Kasumi-1 (cell line): ENCODE data around the gene CD177.
A peak's percentile ranks its signal among the peaks of the same experiment; 100 is the strongest.
"Not testable (repeated sequence)": the region's sequence is repeated elsewhere in the genome, so short reads cannot be mapped to it uniquely, and the experiment has no call there.

Experiments used
- DNase-seq, 2 experiments: peaks; one replicate each; lab custom pipeline; 2025; lab: John Stamatoyannopoulos, UW

Gene CD177

DNA sequence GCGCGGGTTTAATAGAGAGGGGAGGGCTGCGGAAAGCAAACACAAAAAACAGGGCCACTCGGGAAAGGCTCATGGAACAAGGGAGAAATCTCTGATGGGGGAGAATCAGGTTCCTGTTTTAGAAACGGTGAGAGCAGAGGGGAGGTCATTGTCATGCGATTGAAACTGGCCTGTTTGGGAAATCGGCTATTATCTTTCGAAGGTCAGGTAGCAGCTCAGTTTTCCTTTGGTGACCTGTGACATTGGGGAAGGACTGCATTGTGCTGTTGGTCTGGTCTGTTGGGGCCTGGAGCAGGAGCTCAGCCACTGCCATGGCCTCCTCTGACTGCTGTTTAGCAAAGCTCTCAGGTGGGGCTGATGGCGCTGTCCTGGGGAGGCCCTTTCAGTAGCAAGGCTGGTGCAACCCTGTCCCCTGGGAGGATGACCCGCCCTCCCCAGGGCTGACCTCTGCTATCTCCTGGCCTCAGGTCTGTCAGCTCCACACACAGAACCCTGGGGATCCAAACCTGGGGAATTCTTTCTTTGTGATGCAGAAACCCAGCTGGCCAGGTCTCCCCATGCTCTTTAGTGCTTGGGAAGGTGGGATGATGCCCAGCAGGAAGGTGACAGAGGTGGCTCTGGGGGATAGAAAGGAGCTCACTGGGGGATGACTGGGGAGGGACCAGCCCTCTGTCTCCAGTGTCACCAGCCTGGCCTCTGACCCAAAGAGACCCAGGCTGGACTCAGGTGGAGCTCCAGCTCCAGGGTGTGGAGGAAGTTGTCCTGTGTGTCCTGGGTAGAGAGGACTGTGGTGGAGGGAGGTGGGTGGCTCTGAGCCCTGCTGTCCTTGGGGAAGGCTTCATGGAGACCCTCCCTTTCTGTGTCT is 21.2 kb upstream of the CD177 start:
- no peak for DNase-seq

DNA sequence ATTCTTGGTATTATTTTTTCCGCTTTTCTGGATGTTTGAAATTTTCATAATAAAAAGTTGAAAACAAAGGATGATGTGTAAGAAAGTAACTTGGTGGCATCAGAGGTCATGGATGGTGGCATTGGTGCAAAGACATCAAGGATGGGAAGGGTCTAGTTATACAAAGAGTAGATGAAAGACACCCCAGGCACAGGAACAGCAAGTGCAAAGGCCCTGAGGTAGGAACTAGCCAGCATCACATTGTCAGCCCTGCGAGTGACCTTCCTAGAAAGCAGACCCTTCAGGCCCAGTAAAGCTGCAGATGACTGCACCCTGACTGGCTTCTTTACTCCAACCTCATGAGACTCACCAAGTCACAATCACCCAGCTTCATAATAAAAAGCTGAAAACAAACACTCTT is 17.0 kb upstream of the CD177 start:
- not testable (repeated sequence) for DNase-seq

DNA sequence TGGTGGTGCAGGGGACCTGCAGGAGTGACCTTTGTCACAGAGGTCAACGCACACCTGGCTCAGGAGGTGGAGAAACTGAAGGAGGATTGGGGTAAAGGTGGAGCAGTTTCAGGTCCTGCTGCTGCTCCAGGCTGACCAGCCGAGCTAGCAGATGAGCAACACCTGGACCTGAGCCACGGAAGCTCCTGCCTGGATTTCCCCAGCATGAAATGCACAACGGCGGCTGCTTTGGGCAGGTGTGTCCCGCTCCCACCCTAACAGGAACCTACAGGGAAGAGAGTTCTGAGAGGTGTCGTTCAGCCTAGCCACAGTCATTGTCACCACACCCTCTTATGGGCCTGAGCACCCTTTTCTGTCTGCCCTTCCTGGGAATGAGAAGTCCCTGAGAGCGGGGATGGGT is 15.7 kb upstream of the CD177 start:
- DNase-seq, result no peak

DNA sequence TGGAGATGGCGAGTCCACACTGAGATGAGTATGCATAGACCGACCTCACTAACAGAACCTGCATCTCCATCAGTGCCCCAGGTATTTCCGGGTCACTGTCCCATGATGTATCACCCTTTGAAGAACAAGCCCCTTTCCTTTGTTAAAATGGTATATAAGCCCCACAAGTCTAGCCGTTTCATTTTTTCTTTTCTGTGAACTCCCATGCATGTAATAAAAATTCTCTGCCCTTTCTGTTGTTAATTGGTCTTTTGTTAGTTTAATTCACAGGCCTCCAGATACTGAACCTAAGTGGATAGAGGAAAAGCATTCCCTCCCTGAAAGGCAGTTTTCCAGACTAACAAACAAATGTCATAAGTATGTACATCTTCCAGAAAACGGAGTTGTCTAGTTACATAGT is 15.0 kb upstream of the CD177 start:
- no peak for DNase-seq

DNA sequence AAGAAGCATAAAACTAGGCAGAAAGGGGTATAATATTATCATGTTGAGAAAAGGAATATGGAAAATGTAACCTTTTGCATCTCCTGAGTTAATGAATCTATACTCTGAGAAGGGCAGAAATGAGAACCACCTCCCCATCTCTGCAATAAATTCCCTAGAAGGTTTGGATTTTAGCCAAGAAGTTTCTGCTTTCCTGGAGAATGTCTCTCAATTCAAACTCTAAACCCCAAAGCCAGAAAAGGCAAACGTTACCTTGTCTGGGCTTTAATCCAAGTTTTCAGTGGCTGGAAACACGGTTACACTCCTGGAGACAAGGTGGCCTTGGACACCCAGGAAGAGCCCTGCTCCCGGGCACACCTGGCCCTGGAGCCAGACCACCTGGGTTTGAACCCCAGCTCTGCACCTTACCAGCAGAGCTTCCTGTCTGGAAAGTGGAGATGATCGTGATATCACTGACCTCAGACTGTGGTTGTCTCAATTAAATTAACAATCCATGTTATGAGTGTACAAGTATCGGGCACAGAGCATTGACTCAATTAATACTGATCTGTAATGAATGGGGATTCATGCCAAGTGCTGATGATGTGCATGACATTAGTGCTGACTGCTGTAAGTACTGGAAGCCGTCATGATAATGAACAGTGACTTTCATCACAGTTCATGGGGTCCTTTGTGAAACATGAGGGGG is 14.1 kb upstream of the CD177 start:
- DNase-seq, result not testable (repeated sequence)

DNA sequence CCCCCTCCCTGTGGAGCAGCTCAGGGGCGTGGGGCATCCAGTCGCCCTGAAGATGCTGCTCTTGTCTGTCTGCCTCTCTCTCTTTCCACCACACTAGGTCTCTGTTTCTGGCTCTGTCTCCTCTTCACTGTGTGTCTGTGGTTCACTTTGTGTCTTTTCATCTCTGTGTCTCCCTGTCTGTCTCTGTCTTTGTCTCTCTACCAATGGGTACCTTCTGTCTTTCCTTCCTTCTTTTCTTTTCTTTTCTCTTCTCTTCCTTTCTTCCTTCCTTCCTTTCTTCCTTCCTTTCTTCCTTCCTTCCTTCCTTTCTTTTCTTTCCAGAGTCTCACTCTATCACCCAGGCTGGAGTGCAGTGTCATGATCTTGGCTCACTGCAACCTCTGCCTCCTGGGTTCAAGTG is 13.4 kb upstream of the CD177 start:
- not testable (repeated sequence) for DNase-seq

DNA sequence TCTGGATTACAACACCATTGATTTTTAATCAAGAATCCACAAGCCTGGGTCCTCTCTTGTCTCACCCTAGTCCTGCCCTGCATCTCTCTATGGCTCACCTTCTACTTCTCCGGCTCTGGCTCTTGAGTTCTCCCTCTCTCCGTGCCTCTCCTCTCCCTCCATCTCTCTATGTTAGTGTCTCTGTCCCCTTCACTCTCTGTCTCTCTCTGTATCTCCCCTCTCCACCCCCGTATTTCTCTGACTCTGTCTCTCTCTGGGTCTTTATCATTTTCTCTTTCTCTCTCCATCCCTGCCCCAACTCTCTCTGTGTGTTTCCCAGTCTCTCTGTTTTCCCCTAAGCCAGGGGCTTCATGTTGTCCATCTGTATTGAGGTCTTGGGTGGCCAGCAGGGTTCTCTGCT is 12.4 kb upstream of the CD177 start:
- DNase-seq, result not testable (repeated sequence)

DNA sequence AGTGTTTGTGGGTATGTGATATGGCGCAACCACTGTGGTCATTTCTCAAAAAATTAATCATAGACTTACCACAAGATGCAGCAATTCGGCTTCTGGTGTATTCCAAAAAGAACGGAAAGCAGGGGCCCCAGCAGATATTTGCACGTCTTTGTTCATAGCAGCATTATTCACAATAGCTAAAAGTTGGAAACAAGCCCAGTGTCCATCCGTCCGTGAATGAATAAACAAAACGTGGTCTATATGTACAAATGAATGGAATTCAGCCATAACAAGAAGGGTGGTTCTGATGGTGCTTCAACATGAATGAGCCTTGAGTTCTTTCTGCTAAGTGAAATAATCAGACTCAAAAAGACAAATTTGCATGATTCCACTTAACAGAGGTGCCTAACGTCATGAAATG is 11.4 kb upstream of the CD177 start:
- not testable (repeated sequence) for DNase-seq

DNA sequence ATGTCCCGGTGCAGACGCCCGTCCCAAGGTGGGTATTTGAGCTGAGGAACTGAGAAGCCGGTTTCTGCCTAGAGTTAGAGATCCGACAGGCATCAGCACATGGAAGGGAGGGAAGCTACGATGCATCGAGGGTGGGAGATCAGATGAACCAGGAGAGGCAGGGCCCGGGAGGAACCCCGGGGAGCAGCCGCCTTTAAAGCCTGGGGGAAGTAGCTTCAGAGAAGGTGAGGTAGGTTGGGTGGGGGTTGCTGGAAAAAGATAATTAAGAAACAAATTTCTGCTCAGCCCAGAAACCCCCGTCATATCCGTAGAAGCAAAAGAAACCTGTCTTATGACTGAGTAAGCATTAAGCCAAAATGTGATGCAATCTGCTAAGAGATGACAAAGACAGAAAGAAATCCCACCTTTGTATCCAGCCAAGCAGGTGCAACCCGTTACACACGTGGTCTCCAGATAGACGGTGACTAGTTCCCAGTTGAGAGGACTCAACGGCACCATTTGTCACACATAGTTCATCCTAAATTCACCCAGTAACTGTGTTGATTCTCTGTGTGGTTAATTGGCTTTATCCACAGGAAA is 9.1 kb upstream of the CD177 start:
- DNase-seq, result not testable (repeated sequence)

DNA sequence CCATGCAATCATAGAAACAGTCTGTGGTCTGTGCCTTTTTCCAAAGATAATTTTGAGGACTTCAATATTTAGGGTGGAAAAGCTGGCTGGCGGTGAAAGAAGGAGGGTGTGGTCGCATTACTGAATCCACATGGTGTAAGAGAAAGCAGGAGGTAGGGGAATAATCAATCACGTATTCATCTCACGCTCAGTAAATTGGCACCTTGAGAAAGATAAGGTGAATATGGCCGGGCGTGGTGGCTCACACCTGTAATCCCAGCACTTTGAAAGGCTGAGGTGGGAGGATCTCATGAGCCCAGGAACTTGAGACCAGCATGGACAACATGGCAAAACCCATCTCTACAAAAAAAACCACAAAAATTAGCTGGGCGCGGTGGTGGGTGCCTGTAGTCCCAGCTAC is 3.7 kb upstream of the CD177 start:
- DNase-seq, result not testable (repeated sequence)

DNA sequence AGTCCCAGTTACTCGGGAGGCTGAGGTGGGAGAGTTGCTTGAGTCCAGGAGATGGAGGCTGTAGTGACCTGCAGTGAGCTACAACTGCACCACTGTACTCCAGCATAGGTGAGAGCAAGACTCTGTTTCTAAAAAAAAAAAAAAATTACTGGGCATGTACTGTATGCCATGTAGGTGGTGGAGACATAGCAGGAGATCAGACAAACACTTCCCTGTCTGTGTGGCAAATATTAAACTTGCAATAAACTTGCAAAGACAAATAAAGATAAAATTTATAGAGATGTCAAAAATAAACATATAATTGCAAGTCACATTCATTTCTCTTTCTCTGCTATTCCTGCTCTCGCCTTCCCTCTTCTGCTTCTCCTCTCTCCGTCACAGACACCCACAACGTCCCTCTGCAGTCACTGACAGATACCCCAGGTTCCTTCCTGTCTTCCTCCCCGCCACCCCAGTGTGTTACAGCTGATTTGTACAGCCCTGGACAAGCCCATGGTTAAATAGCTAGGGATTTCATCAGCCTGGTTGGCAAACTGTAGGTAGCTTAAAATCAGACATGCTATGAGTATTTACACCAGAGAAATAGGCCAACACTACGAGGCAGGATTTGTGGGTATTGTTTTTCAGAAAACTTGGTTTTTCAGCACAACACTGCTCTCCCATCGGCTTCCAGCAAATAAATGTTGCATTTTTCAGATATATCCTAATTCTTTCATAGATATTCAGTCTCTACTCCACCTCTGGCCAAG is 1.3 kb upstream of the CD177 start:
- peak in 1 of 2 experiments; percentile 6 for DNase-seq

DNA sequence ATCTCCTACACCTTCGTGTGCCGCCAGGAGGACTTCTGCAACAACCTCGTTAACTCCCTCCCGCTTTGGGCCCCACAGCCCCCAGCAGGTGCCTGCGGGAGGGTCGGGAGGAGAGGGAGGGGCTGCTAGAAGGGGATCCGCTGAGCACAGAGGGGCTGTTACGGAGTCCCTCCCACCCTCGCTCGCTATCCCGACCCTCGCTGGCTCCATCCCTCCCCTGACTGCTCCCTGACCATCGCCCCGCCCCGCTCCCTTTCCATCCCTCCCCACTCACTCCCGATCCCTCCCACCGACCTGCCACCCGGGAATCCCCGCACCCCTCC is 780 bp downstream of the CD177 start:
- no peak for DNase-seq

DNA sequence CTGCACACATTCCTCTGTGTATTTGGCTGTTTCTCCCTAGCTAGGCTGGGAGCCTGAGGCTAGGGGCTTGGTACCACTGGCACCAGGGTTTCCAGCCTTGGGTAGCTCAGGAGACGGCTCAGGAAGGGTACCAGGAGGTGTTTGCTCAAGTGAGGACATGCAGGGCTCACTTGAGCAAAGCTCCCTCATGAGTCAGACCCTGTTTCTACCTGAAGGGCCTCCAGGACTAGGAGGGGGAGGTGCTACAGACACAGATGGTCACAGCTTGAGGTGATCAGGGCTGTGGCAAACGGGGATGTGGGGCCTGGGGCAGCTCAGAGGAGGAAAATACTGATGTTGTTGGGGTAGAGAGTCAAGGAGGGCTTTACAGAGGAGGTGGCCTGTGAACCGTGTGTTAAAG is 3.3 kb downstream of the CD177 start:
- DNase-seq, result not testable (repeated sequence)

DNA sequence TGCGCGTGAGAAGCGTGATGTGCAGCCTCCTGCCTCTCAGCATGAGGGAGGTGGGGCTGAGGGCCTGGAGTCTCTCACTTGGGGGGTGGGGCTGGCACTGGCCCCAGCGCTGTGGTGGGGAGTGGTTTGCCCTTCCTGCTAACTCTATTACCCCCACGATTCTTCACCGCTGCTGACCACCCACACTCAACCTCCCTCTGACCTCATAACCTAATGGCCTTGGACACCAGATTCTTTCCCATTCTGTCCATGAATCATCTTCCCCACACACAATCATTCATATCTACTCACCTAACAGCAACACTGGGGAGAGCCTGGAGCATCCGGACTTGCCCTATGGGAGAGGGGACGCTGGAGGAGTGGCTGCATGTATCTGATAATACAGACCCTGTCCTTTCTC is 8.7 kb downstream of the CD177 start:
- no peak for DNase-seq

DNA sequence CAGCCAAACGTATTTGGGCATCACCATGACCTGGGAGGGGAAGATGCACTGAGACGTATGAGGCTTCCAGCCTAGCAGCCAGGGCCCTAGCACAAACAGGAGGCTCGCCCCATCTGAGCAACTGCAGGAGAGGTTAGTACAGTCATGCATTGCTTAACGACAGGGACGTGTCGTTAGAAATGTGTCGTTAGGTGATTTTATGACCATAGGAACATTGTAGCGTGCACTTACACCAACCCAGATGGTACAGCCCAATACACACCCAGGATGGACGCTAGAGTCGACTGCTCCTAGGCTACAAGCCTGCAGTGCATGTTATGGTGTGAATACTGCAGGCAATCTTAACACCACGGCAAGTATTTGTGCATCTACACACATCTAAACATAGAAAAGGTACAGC is 9.3 kb downstream of the CD177 start:
- DNase-seq, result no peak

DNA sequence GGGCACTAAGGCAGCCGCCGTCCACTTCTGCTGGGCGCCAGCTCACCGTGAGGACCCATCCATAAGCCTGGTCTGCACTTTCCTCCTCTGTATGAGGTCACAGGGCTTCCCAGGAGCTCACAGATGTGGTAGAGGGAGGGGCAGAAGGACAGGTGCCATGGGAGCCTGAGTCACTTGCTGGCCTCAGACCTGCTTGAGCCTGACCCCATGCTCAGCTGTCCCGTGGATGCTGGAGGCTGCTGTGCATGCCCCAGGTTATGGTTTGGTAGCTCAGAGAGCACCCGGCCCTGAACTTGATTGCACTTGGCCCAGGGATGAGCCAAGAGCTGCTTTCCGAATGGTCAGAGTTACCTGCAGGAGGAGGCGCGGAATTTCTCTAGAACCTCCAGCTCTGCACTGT is 12.2 kb downstream of the CD177 start:
- not testable (repeated sequence) for DNase-seq

DNA sequence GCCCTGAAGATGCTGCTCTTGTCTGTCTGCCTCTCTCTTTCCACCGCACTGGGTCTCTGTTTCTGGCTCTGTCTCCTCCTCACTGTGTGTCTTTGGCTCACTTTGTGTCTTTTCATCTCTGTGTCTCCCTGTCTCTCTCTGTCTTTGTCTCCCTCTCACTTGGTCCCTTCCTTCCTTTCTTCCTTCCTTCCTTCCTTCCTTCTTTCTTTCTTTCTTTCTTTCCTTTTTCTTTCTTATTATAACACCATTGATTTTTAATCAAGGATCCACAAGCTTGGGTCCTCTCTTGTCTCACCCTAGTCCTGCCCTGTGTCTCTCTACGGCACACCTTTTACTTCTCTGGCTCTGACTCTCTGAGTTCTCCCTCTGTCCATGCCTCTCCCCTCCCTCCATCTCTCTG is 14.3 kb downstream of the CD177 start:
- DNase-seq, result no peak

DNA sequence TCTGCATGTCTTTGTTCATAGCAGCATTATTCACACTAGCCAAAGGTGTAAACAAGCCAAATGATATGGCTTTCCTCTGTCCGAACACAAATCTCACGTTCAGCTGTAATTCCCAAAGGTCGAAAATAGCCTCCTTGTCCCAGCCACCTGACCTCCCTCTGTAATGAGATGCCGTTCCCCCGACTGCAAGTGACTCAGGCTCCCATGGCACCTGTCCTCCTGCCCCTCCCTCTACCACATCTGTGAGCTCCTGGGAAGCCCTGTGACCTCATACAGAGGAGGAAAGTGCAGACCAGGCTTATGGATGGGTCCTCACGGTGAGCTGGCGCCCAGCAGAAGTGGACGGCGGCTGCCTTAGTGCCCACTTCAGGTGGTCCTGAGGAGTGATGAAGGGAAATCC is 15.4 kb downstream of the CD177 start:
- DNase-seq, result not testable (repeated sequence)

DNA sequence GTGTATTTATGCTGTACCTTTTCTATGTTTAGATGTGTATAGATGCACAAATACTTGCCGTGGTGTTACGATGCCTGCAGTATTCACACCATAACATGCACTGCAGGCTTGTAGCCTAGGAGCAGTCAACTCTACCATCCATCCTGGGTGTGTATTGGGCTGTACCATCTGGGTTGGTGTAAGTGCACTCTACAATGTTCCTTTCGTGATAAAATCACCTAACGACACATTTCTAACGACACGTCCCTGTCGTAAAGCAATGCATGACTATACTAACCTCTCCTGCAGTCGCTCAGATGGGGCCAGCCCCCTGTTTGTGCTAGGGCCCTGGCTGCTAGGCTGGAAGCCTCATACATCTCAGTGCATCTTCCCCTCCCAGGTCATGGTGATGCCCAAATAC is 18.4 kb downstream of the CD177 start:
- no peak for DNase-seq

DNA sequence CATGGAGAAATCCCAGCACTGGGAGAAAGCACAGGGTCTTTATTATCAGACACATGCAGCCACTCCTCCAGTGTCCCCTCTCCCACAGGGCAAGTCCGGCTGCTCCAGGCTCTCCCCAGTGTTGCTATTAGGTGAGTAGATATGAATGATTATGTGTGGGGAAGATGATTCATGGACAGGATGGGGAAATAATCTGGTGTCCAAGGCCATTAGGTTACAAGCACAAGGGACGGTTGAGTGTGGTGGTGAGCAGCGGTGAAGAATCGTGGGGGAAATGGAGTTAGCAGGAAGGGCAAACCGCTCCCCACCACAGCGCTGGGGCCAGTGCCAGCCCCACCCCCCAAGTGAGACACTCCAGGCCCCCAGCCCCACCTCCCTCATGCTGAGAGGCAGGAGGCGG is 19.0 kb downstream of the CD177 start:
- DNase-seq, result no peak

DNA sequence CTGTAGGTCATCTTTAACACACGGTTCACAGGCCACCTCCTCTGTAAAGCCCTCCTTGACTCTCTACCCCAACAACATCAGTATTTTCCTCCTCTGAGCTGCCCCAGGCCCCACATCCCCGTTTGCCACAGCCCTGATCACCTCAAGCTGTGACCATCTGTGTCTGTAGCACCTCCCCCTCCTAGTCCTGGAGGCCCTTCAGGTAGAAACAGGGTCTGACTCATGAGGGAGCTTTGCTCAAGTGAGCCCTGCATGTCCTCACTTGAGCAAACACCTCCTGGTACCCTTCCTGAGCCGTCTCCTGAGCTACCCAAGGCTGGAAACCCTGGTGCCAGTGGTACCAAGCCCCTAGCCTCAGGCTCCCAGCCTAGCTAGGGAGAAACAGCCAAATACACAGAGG is 24.1 kb downstream of the CD177 start:
- not testable (repeated sequence) for DNase-seq

DNA sequence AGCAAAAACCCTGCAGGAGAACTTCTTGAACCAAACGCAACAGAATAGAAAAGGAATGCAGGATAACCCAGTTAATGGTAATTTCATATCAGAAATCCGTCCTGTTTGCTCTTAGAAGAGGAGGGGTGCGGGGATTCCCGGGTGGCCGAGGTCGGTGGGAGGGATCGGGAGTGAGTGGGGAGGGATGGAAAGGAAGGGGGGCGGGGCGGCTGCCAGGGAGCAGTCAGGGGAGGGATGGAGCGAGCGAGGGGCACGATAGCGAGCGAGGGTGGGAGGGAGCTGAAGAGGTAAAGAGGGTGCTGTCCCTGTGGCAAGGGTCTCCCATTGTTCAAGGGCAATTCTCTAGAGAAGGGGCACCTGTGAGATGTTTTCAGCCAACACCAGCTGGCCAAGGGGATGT is 26.5 kb downstream of the CD177 start:
- no peak for DNase-seq
